Measurements from ENCODE around the gene SETSIP.

- TF ChIP-seq POLR2A (IDR thresholded peaks at IDR 0.05; ENCODE audit: low read depth, low read length) (no peak), POLR2AphosphoS5 (IDR thresholded peaks at IDR 0.05; ENCODE audit: low read depth, low read length) (no peak), TAF1 (IDR thresholded peaks at IDR 0.05; ENCODE audit: low read depth, low read length) (no peak), POU2F2 (IDR thresholded peaks at IDR 0.05; ENCODE audit: low read depth, low read length) (no peak), PAX5 (IDR thresholded peaks at IDR 0.05; ENCODE audit: insufficient read depth, low read length, severe bottlenecking) (no peak)
These were observed 20.7 kb upstream of the SETSIP start for GRCh38 chr1:92095874-92096273.
